Stimulated activated CD4-positive, alpha-beta T cell treated with anti-CD3 and anti-CD28 coated beads, TNF-alpha, amount 100 ng/mL, for 1 hour (primary cell): ENCODE measurements around the gene SIRPA.

Source experiments
- DNase-seq, 3 donors: peaks; one replicate each; pipeline ENCODE4 v3.0.0-alpha.2; 2020; ENCODE audit warnings: low read depth in 3 of 3, low spot score in 1 of 3

SIRPA gene

DNA sequence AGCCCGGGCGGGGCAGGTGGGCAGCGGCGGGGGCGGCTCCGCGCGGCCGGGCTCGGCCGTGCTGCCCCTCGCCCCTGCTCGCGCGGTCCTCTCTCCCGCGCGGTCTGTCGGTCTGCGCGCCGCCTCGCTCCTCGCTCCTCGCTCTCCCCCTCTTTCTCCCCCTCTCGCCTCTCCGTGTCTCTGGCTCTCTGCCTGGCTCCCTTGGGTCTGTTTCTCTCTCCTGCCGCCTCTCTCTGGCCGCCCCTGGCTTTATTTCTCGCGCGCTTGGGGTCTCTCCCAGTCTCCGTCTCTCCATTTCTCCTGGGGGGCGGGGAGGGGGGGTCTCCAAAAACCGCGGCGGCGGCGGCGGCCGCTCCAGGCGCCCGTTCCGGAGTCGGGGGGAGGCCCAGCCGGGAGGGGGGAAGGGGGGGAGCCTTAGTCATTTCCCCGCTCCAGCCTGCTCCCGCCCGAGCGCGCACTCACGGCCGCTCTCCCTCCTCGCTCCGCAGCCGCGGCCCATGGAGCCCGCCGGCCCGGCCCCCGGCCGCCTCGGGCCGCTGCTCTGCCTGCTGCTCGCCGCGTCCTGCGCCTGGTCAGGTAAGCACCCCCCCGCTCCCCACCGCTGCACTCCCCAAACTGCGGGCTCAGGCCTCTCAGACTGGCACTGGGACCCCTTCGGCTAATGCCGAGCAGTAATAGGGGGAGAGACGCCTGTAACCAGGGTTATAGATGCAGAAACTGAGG is at the start of gene SIRPA:
SIRPA (plus strand) TSS at position 457 of the 723 bp plus-strand sequence; CDS start at position 498, 41 bp downstream.
- no peak for DNase-seq

DNA sequence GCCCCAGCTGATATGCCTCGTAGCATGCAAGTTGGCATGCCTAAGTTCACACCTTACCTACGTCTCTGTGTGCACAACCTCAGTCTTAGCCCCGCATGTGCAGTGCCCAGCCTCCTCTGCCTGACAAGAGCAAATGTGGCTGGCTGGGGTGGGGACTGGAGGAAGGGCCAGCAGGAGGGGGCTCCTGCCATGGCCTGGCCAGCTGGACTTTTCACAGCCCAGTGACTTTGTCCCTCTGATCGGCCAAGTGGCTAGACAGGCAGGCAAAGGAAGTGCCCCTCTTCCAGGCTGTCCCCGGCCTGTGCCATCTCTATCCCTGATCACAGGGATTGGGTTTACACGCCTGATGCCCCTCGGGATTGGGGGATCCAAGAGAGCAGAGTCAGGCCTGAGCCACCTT is 49.5 kb upstream of the SIRPA start:
- no peak for DNase-seq

DNA sequence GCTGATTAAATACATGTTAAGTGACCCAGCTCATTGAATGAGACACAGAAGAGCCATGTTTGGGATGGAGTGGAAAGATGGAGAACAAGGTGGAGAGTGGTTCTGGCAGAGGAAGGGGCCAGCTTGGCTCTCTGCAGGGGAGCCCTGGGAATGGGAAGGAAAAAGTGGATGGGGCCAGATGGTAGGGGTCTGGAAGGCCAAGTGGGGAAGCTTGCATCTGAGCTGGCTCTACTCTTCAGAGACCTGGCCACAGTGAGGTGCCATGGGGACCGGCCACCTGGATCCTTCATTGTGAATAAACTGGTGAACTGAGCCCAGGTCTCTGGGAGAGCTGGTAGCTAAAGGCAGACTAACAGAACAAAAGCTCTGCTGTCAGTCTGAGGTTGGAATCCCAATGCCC is 48.9 kb upstream of the SIRPA start:
- no peak for DNase-seq

DNA sequence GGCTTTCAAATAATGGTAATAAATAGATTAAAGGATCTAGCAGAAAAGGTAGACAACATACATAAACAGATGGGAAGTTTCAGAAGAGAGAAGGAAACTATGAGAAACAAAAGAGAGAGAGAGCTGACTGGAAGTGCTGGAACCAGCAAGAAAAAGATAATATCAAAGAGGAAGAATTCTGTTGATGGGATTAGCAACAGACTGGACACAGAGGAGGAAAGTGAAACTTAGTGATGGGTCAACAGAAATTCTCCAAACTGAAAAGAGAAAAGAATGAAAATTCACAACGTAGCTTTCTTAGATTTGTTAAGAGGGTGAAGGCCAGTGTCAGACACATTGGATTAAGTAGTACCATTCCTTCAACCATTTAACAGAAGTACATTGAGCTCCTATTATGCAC is 48.3 kb upstream of the SIRPA start:
- DNase-seq = no peak

DNA sequence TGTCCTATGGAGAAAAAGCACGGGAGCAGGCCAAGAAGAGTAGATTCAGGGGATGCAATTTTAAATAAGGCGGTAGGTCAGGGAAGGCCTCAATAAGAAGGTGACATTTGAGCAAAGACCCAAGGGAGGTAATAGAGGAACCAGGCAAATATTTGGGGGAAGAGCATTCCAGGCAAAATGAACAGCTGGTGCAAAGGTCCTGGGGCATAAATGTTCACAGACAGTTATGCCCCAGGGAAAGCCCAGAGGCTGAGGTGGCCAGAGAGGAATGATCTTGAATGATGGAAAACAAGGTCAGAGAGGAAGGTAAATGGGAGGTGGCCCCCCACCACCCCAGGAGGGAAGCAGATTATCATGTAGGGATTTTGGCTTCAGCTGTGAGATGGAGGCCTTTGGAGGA is 47.4 kb upstream of the SIRPA start:
- no peak for DNase-seq

DNA sequence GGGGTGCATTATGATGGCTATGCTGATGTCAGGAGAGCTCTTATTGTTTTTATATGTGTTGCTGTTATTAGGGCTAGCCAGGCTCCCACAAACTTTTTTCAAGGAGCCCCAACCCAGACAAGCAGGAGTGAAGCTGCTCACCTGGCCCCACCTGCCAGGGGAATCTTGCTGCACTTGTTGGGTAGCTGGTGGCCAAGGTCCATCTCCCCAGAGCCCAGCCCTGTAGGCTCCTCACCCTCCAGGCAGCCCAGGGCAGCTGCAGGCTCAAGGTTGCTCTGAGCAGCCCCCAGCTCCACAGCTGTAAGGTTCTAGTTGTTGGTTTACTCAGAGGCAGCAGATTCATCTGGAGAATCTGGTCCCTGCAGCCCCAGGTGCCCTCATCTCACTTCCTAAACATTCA is 46.8 kb upstream of the SIRPA start:
- DNase-seq = no peak

DNA sequence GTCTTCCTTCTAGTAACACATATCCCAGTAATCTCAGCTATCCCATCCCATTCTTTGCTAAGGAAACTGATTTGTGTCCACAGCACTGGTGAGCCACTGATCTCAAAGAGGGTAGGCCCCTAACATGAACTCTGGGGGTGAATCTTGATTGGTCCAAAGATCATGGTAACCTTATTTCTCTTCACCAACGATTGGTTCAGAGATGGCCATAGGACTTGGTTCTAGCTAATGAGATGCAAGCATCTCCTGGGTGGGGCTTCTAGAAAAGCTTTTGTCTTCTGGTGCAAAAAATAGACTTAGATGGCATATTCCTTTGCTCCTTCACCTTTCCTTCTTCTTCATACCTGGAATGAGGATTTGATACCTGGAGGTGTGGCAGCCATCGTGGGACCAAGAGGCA is 43.8 kb upstream of the SIRPA start:
- no peak for DNase-seq

DNA sequence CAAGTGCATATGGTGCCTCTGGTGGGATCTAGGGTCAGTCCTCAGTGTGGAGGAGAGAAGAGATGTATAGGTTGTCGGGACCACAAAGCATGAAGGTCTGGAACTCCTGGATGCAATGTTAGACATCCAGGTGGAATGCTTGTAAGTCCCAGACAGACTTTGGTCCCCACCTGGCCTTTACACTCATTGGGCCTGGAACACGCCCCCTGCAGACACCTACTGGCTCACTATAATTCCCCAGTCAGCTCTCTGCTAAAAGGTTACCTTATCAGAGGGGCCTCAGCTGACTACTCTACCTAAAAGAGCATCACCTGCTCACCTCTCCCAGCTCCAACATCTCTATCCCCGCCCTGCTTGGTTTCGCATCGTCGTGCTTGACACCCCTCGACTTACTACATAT is 41.7 kb upstream of the SIRPA start:
- no peak for DNase-seq

DNA sequence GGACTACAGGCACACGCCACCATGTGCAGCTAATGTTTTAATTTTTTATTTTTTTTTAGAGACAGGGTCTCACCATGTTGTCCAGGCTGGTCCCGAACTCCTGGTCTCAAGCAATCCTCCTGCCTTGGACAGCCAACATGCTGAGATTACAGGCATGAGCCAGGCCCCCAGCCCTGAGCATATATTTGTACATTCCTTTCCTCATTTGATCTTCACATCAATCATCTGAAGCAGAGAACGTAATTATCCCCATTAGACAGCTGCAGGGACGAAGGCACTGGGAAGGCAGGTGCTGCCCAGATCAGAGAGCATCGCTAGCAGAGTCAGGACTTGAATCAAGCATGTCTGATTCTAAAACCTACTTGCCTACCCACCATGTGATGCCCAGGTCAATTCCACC is 41.0 kb upstream of the SIRPA start:
- no peak for DNase-seq

DNA sequence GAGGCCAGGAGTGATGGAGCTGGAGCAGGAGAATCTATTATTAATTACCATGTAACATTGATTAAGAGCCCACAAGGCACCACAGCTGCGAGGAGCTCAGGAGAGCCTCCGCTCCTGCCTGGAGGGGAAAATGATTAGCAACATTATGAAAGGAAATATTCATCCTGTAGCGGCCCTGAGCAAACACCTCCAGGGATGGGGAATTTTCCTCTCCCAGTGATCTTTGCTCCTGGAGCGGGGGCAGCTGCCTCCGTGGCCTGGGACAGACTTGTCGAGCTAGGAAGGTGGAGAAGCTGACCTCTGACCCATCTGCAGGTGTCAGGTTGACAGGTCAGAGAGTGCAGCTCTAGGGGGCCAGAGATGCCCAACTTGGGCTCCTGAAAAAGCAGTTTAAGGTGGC is 40.1 kb upstream of the SIRPA start:
- no peak for DNase-seq

DNA sequence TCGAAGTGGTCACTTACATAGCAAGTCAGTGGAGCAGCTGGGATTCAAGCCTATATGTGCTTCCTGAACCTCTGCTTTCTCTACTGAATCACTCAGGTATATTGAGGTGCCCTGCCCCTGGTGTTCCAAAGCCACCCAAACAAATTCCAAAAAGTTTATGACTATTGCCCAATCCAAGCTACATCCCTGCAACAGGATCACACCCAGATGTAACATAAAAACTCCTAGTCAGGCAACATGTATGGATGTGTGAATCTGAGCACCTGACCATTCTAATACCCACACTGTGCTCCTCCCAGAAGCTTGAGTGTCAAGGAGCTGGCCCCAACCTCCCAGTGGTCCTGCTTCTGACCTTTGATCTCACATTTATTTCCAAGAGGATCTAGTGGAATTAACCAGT is 39.5 kb upstream of the SIRPA start:
- no peak for DNase-seq

DNA sequence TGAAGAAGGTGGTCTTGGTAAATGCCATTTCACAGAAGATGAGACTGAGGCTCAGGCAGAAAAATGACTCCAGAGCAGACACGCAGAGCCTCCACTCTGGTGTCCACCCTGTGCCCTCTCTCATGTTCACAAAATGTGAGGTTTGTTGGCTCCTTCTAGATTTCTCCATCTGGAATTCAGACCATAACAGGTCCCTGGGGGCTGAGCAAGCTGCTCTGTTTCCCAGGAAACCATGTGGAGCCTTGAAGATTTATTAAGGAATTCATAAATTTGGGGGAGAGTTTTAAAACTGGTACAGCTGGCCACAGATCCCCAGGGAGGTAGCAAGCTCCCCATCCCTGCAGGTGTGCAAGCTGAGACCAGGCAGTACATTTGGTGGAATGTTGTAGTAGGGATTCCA is 38.8 kb upstream of the SIRPA start:
- DNase-seq = no peak

DNA sequence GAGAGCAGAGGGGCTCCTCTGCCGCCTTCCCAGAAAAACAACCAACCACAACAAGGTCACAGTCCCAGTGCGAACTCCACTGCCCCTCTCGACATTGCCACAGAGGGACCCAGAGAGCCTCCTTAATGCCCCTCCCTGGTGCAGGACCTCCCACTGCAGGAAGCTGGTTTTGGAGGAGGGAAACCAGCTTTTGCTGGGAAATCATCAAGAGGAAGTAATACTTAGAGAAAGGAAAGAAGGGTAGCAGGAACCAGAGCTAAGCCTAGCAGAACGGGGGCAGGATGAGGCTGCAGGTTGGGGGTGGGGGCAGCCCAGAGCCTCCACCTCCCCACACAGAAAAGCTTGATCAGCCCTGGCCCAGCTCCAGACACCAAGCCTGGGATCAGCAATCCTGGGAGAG is 37.7 kb upstream of the SIRPA start:
- DNase-seq = no peak

DNA sequence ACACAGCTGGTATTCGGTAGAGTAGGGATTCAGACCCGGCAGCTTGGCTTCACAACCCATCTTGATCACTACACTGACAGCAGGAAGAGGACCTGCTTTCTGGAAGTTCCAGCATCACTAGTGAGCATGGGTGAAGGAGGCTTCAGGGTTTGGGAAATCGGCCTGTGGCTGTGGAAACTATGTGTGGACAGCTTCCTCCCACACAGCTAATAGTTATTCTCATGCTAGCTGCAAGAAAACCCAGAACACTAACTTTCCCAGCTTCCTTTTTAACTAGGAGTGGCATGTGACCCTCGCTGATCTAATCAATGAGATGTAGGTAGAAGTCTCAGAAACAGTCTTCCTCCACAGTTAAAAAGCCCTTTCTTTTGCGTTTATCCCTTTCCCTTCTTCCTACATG is 36.3 kb upstream of the SIRPA start:
- no peak for DNase-seq

DNA sequence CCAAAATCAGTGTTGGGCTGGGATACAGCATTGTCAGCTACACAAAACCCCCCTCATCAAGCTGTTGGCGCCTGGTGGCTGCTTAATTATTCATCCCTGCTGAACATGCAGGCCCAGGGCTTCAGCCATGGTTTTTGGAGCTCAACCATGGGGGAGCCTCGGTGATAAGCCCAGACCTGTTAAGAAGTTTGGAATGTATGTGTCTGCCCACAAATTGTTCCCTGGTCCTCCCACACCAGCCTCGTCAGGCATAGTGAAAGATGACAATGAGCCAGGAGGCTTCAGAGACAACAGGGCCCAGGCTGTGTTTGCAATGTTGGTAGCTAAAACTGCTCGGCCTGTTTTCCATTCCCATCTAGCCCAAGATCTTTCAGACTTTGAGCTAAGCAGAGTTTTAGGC is 34.8 kb upstream of the SIRPA start:
- DNase-seq = no peak

DNA sequence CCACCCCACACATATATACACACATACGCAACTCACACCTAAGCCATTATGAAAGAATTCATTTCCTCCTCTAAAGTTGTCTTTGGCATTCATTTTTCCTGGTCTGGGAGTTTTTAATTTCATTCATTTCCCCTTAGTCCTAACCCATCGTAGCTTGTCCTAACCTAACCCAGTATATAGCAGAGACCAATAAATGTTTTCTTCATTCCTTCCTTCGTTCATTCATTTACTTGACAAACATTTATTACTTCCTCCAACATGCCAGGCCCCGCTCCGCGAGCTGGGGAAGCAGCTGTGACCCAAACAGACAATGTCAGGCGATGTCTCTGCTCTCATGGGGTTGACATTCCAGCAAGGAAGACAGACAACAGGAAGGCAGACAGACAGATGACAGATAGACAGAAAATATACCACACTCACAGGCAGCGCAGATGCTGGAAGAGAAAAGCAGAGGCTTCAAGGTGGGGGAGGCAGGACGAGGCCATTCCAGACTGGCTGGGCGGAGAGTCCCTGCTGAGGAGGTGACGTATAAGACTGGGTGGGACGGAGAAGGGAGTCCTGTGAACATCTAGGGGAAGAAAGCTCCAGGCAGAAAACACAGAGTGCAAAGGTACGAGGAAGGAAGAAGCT is 33.7 kb upstream of the SIRPA start:
- no peak for DNase-seq

DNA sequence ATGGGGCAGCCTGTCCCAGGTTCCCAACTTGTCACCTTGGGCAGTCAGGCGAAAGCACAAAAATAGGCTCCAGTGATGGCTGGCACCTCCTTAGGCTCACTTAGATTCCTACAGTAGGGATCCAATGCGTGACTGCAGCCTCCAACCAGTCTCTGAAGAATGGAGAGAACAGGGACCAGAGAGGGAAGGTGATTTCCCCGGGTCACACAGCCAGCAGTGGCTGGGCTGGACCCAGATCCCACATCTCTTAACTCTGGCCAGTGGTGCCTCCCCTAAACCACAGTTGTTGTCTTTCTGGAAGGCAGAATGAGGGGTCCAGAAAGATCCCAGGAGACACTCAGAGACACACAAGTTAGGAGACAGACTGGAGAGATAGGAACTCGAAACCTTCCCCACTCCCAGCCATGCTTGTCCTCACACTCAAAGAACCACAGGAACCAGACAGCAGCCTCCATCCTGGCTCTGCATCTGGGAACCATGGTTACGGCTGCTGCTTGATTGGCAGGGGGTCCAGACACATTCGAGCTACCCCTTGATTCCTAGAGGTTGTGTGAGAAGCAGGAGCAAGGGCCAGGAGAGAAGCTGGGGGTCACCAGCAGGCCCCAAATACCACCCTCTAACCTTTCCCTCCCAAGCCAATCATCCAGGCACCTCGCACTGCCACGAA is 33.1 kb upstream of the SIRPA start:
- no peak for DNase-seq

DNA sequence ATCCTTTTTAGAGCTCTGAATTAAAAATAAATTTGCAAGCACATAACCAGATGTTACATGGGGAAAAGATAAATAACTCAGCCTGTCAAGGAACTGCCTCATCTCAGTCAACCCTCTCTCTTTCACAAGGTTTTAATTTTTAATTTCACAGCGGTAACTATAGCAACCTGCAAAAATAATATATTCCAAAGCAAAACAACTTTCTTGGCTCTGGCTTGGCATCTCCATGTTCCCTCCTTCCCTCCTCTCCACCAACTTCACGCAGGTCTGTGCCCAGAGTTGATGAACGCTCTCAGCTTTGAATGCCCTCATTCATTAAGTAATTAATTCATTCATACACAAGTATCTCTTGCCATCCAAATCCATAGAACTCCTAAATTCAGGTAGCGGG is 32.5 kb upstream of the SIRPA start:
- DNase-seq = no peak

DNA sequence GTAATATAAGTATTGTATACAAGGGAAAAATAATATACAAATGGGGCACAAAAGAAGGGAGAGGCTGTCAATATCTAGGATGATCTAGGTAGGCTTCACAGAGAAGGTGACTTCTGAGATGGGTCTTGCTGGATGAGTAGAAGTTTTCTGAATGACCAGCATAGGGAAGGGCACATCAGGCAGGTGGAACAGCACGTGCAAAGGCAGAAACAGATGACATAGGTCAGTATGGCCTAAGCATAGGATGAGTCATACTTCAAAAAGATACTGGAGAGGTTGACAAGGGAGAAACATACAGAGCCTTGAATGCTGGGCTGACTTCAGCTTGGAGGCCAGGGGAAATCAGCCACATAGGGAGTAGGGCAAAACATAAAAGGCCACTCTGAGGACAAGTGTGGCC is 31.9 kb upstream of the SIRPA start:
- no peak for DNase-seq

DNA sequence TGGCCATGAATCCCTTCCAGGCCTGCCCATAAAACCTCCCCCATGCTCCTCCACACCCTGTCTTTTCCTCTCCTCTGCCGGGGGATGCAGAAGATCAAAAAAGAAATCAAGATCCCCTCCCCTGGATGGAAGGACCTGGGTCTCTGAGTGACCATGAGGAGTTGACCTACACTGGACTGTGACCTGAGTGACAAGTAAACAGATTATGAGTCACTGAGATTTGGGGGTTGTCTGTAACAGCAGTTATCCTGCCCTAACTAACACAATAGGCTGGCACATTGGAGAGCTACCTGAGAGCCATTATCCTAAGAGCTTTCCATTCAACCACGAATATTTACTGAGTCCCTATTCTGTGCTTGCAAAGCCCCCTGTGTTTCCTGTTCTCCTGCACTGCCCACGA is 28.4 kb upstream of the SIRPA start:
- DNase-seq = no peak

DNA sequence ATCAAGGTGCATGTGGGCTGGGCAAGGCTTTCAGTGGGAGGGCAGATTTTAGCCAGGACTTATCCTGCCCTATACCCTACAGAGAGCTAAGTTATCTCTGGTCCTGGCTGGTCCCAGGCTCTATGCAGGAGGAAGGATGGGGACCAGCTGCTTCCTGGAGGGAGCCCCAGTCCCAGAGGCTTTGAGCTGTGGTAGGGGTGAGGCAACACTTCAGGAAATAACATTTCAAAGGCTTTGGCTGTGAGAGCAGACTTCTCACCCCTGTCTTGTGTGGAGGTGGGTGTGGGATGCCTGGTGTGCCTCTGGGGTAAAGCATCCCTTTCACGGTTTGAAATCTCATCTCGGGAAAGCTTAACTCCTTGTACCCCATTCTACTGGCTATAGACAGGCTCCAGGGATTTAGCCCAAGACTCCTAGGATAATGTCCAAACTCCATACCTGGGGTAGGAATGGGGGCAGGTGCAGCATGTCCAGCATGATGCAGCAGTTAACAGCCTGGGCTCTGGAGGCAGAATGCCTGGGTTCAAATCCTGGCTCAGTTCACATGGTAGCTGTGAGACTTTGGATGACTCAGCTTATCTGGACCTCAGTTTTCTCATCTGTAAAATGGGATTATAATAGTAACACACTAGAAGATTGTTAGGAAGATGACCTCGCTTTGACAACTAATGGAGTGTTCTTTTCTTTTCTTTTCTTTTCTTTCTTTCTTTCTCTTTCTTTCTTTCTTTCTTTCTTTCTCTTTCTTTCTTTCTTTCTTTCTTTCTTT is 27.5 kb upstream of the SIRPA start:
- DNase-seq = no peak

DNA sequence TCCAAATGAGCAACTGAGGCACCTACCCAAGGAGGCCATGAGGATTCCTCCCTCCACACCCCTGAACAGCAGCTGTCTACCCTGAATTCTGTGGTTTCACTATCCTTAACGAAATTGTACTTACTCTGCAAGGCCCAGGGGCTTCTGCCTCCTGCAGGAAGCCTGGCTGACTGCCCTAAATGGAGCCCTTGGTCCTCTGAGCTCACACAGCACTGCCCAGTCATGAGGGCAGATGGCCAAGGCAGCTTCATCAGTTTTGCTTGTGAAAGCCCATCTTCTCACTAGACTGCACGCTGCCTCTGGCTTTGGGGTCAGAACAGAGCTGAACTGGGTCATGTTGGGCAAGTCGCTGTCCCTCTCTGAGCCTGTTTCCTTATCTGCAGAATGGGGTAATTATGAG is 26.4 kb upstream of the SIRPA start:
- DNase-seq = no peak
